DMS 273 (cell line): Measurements from ENCODE around the gene JCAD.

Experiments used
- DNase-seq: peaks from one replicate; lab custom pipeline; 2025; ENCODE audit not compliant: unreplicated experiment; lab: John Stamatoyannopoulos, UW

Gene JCAD

GRCh38 chr10:30047924-30048531 lies 11.4 kb downstream of the JCAD start:
- DNase-seq: no peak

DNA sequence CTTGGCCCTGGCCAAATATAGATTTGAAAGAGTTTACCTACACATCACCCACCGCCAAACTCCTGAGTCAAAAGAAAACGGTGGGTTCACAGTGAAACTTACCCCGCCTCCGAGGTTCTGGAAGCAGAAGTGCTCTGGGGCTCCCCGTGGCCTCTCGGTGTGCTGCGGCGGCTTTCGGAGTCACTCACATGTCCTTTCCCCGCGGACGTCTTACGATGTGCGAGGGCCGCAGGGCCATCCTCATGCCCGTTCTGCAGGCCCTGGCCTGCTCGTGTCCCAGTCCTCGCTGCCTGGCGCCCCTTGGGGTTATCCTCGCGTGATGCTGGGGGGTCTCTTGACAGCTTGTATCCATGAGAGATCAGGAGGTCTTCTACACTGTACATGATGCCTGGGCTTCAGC lies 12.0 kb downstream of the JCAD start:
- no peak for DNase-seq

GRCh38 chr10:30046476-30046875 lies 12.9 kb downstream of the JCAD start:
- no peak for DNase-seq

DNA sequence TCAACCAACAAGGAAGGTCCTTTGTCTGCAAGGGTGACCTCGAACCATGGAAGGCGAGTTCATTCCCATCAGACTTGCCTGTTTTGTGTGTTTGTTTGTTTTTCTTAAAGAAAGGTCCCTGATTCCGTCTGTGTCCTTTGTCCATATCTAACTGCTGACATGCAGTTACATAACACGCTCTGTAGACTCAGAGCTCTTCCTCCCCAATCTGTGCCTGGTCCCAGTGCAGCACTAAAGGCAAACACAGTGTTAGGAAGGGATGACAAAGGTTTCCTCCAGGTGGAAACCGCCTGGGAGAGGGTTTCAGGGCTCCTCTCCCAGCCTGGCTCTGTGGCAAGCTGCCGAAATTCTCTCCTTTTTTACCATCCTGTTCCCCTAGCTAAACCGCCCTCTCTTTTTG lies 13.4 kb downstream of the JCAD start:
- no peak for DNase-seq

DNA sequence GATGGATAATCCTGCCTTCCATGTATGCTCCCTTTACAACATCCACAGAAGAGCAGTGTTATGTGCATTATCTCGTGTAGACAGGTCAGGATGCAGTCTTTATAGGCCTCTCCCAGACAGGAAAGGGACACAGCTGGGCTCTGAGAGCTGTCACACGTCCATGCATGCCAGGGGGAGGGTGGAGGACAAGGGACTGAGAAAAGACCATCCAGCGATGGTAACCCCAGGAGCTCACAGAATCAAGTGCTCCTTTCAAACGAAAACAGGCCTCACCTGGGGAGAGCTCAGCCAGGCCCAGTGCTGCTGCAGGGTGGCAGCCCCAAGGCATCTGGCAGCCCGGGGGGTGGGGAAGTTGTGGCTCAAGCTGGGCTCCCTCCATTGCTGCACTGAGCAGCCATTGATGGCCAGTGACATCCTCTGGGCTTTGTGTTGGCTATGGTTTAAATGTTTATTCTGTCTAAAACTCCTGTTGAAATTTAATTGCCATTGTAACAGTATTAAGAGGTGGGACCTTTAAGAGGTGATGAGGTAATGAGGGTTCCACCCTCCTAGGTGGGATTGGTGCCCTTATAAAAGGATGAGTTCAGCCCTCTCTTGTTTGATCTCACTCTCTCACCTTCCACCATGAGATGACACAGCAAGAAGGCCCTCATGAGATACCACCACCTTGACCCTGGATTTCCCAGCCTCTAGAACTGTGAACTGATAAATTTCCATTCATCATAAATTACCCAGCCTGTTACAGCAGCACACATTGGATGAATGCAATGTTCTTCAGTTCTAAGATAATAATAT lies 15.7 kb downstream of the JCAD start:
- no peak for DNase-seq

DNA sequence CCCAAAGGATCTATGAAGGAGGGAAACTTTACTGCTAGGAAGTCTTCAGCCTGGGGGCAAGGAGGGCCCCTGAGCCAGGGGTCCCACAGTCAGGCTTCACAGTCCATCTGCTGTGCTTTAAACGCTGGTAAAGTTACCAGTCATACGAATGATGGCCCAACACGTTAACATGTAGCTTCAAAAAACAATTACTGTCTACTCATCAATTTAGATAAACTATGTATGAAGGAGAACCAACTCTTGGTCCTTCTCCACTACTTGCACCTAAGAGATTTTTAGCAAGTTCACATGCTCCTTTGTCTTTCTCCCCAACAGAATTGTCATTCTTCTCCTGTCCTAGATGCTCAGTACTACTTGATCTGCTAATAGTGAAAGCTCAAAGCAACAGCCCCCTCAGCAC lies 16.6 kb downstream of the JCAD start:
- no peak for DNase-seq

DNA sequence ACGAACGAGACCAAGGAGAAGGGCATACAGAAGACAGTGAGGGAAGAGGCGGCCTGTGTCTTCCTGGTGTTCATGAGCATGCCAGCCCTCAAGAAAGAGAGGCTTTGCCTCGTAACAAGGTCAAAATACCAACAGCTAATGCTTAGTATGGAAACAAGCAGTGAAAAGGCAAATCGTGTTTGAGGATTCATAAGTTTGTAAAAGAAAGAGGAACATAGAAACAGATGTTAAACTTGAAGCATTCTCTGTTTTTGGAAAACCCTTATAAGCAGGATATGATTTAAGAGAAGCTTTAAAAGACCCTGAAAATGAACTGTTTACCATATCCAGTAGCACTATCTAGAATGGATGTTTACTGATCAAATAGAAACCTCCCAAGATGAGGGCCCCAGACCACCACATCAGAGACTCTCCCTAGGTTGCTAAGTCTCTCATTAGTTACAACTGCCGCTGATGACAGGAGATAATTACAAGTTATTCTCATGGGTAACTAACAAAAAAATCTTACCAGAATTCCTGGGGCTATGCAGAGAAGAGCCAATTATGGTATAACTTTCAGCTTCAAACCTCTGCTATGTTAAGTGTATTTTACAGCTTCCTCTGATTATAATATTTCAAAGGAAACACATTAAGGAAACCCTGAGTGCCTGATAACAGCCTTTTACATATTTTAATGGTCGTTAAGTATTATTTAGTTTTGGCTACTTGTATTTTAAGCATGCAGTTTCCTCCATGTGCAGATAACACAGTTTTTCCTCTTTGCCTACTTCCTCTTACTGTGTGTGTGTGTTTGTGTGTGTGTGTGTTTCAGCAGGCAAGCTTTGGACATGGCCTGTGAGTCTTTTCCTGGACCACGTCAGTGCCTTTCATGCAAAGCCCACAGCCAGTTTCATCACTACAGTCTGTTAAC lies 17.9 kb downstream of the JCAD start:
- DNase-seq: no peak

- DNase-seq: no peak
Measured at GRCh38 chr10:30040597-30040996, 18.8 kb downstream of the JCAD start.

DNA sequence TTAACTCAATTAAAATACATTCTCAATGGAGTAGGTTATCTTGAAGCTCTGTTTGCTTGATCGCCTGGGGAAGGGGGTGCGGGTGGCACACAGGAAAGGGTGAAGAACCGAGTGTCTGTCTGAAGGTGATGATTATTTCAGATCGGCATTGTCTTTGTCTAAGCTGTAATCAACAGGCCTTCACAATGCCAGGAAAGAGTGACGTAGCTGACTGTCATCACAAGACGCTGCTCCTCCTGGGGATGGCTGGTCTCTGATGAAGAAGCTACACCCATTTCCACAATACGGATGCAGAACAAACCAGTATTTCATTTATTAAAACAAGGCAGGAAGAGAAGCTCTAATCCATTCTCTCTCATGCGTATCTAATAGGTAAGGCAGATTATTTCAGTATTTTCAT lies 19.4 kb downstream of the JCAD start:
- DNase-seq: no peak

DNA sequence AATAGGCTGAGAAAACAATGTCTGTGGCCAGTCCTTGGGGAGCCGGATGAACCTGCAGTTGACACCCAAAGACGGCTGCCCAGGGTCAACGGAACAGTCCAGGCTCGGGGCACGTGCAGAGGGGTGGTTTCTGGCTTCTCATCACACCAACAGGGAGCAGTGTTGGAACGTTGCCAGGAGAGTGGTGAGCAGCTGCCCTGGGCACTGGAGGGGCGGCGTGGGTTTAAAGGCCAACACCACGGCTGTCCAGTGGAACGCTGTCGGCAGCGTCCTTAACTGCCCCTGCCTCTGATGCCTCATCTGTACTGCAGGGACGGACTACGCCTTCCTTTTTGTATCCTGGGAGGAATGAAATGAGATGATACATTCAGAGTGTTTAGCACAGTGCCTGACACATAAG lies 19.8 kb downstream of the JCAD start:
- DNase-seq: peak; percentile 19

- DNase-seq: no peak
Measured at GRCh38 chr10:30038781-30039536, 20.4 kb downstream of the JCAD start.

DNA sequence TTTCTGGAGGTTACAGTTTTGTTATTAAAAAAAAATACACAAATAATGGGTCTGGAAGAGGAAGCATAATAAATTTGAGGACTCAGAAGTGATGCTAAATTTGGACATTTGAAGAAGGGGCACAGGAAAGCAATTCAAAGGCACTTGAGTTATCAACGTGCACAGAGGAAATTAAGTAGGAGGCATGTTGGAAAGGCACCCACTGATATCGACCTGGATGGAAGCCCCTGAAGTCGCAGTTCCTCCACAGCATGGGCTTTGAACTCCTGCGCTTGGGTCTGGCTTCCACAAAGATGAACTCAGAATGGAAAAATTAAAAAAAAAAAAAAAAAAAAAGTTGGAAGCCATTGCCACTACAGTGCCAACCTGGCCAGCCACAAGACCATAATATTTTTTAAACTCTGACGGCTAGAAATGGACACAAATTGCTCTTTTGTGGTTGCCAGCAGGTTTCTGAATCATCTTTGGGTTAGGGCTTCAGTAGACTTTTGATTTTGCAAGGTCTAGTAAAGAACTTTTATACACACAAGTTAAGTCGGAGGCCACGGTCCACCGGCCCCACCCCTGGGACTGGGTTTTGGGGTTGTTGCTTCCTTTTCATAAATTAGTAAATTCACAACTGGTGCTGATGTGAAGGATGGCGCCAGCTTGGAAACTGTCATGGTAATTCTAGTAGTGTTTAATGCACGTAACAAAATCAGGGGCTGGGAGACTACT lies 21.6 kb downstream of the JCAD start:
- DNase-seq: no peak

- no peak for DNase-seq
Measured at GRCh38 chr10:30036811-30037210, 22.6 kb downstream of the JCAD start.

DNA sequence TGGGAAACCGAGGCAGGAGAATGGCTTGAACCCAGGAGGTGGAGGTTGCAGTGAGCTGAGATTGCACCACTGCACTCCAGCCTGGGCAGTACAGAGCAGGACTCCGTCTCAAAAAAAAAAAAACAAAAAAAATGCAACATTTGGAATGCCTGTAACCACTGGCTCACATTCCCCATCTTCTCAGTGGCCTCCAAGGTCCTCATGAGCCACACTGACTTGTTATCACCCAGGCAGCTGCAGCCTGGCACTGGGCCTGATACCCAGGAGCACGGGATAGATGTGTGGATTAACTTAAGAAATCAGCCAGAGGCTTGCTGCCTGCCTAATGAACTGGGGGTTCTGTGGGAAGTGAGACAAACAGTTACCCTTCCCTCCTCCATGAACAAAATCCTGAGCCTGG lies 23.0 kb downstream of the JCAD start:
- no peak for DNase-seq

GRCh38 chr10:30034433-30035137 lies 24.8 kb downstream of the JCAD start:
- no peak for DNase-seq

GRCh38 chr10:30032125-30032524 lies 27.3 kb downstream of the JCAD start:
- DNase-seq: no peak

DNA sequence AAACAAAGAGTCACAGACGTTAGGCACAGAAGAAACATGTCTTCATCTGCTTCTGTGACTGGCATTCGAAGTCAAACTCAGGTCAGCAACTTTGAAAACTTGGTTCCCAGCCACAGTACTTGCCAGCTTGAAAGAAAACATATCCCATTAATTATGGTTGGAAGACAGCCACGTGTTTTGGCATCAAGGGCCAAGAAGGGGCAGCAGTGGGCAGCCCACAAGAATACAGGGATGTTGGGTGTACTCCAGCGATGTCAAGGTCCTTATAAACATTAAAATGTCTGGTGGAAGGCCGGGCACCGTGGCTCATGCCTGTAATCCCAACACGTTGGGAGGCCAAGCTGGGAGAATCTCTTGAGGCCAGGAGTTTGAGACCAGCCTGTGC lies 29.5 kb downstream of the JCAD start:
- peak; percentile 17 for DNase-seq

DNA sequence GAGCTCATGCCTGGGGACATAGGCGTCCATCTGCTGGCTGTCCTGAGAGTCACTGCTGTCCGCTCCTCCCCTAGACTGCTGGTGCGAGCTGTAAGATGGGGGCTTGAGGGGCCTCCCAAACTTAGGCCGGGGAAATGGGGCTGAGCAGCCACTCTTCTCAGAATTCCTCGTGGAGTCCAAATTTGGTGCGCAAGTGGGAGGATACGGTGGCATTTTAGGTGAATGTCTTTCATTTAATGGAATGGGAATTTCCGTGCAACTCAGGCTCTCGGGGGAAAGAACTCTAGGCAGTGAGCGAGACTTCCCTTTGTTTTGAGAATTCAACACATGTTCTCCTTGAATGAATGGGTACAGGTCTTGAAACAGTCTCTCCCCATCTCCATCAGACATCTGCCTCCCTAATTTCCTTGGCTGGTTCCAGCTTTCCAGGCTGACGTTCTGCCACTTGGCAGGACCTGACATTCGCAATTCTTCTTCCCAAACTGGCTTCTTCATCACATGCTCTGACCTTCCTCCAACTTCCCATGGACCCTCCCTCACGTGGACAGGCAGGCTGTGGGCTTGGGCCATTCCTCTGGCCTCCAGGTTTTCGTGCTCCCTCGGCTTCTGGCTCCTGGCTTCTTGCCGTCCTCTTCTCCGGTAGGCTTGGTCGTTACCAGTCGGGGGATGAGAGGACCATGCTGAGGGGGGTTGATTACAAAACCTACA lies 30.1 kb downstream of the JCAD start:
- DNase-seq: no peak

- DNase-seq: no peak
Measured at GRCh38 chr10:30028738-30029030, 30.7 kb downstream of the JCAD start.
